ENCODE results near the gene CNTNAP2. TPM values are rescaled to one million over a fixed set of nuclear protein-coding genes. Genes with fewer than 3 reads are reported as not detected.

Gene CNTNAP2
- total and polyA plus RNA-seq, 4 donors = 0.14 to 2.3 (median 1.1) TPM

DNA sequence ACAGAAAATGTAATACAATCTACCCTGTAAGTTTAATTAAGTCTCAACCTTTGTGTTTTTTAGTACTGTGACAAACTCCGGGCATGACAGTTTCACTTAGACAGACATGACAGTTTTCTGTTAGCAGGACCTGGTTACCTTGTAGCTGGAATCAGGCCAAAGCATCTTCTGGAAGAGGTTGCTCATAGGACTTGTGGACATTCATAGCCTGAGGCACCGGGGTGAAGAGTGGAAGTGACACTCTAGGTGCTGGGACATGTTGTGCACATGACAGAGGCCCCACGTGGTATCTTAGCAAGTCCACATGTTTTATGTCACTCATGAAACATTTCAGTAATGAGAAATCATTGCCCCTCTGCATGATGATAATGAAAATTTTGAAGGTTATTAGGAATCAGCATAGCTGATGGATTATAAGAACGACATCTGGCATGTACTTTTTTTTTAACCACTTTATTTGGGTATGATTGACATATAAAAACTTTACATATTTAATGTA, 441.4 kb downstream of the CNTNAP2 start (continued):
- TF ChIP-seq, protein P1, sequence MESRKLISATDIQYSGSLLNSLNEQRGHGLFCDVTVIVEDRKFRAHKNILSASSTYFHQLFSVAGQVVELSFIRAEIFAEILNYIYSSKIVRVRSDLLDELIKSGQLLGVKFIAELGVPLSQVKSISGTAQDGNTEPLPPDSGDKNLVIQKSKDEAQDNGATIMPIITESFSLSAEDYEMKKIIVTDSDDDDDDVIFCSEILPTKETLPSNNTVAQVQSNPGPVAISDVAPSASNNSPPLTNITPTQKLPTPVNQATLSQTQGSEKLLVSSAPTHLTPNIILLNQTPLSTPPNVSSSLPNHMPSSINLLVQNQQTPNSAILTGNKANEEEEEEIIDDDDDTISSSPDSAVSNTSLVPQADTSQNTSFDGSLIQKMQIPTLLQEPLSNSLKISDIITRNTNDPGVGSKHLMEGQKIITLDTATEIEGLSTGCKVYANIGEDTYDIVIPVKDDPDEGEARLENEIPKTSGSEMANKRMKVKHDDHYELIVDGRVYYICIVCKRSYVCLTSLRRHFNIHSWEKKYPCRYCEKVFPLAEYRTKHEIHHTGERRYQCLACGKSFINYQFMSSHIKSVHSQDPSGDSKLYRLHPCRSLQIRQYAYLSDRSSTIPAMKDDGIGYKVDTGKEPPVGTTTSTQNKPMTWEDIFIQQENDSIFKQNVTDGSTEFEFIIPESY (IDR thresholded peaks at IDR 0.05) = no peak
- TF ChIP-seq HNF4A (conservative IDR thresholded peaks at IDR 0.05) = no peak
- no peak for TF ChIP-seq GABPA (IDR thresholded peaks at IDR 0.05 in 1 of 2, conservative IDR thresholded peaks at IDR 0.05 in 1 of 2)

DNA sequence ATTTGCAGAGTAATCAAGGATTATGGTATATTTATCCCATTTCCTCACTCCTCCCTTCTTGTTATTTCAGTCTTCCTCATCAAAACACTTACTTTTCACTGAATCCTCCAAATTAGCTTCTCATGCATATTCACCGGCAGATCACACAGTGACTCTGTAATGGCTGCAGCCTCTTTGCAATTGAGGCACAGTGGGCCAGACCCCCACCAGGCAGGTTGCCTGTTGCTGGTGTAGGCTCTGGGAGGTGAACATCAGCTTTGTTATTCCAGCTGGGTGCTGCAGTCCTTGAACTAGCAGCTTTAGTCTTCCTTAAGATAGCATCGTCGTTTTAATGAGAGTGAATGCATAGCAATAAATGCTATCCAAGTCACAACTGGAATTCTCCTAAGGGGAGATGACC, 449.3 kb downstream of the CNTNAP2 start:
- no peaks in the 10 kb centered on the region for H3K9me3 ChIP-seq (ENCODE audit: control insufficient read depth in 4 of 4, low read length in 3 of 4)
- H3K27ac ChIP-seq (ENCODE audit: low read depth in 1 of 2, low read length in 2 of 2) = no peak overlapping the region
- no peak overlapping the region for H3K9ac ChIP-seq (ENCODE audit: low read depth in 1 of 2, low read length in 2 of 2)
- no peak for DNase-seq (ENCODE audit: low spot score)
- no peak overlapping the region for H3K4me3 ChIP-seq (ENCODE audit: low read depth in 1 of 3, low read length in 3 of 3)
- 79% methylated on average over 3 of the region's 3 CpGs for WGBS
- no peaks in the 10 kb centered on the region for H3K27me3 ChIP-seq (ENCODE audit: control insufficient read depth in 4 of 4, insufficient read depth in 4 of 4, low read length in 3 of 4)
- no peaks in the 10 kb centered on the region for H3K36me3 ChIP-seq (ENCODE audit: control insufficient read depth in 4 of 4, insufficient read depth in 3 of 4, low read depth in 1 of 4, low read length in 3 of 4)
- no peaks in the 10 kb centered on the region for H3K4me1 ChIP-seq (ENCODE audit: control insufficient read depth in 4 of 4, insufficient read depth in 4 of 4, low read length in 3 of 4)
- TF ChIP-seq RXRA (IDR thresholded peaks at IDR 0.05) (no peak), FOXA2 (IDR thresholded peaks at IDR 0.05) (no peak), TAF1 (conservative IDR thresholded peaks at IDR 0.05) (no peak), HNF4A (conservative IDR thresholded peaks at IDR 0.05) (no peak), GABPA (IDR thresholded peaks at IDR 0.05 in 1 of 2, conservative IDR thresholded peaks at IDR 0.05 in 1 of 2) (no peak)
- TF ChIP-seq, protein P2, sequence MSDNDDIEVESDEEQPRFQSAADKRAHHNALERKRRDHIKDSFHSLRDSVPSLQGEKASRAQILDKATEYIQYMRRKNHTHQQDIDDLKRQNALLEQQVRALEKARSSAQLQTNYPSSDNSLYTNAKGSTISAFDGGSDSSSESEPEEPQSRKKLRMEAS (IDR thresholded peaks at IDR 0.05) = no peak

DNA sequence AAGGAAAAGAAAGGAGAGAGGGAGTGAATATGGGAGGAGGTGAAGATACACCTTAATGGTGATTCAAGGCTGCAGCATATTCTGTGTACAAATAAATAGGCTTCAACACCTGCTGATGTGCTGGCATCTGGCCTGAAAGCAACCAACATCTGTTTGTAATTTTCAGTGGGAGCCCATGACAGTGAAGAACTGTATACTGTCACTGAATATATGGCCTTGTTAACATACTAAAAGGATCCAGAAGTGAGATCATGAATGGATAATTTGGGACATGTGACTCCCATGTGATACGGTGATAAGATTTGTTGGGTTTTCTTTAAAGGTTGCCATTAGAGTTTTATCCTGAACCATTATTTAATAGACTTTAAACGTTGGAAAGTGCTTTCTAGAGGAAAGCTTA, 459.3 kb downstream of the CNTNAP2 start:
- DNase-seq (ENCODE audit: low spot score) = no peak
- Histone ChIP-seq H3K27ac (ENCODE audit: low read depth in 1 of 2, low read length in 2 of 2) (no peak overlapping the region), H3K4me3 (ENCODE audit: low read depth in 1 of 3, low read length in 3 of 3) (no peak overlapping the region), H3K27me3 (ENCODE audit: control insufficient read depth in 4 of 4, insufficient read depth in 4 of 4, low read length in 3 of 4) (no peaks in the 10 kb centered on the region), H3K9ac (ENCODE audit: low read depth in 1 of 2, low read length in 2 of 2) (no peak overlapping the region), H3K36me3 (ENCODE audit: control insufficient read depth in 4 of 4, insufficient read depth in 3 of 4, low read depth in 1 of 4, low read length in 3 of 4) (no peaks in the 10 kb centered on the region), H3K9me3 (ENCODE audit: control insufficient read depth in 4 of 4, low read length in 3 of 4) (no peaks in the 10 kb centered on the region), H3K4me1 (ENCODE audit: control insufficient read depth in 4 of 4, insufficient read depth in 4 of 4, low read length in 3 of 4) (no peaks in the 10 kb centered on the region)
- TF ChIP-seq, protein P3, sequence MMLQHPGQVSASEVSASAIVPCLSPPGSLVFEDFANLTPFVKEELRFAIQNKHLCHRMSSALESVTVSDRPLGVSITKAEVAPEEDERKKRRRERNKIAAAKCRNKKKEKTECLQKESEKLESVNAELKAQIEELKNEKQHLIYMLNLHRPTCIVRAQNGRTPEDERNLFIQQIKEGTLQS (IDR thresholded peaks at IDR 0.05) = no peak
- TF ChIP-seq YY1 (IDR thresholded peaks at IDR 0.05) (no peak), JUND (IDR thresholded peaks at IDR 0.05) (no peak), TAF1 (conservative IDR thresholded peaks at IDR 0.05) (no peak), HNF4A (conservative IDR thresholded peaks at IDR 0.05) (no peak), NR2F2 (IDR thresholded peaks at IDR 0.05) (no peak), RXRA (IDR thresholded peaks at IDR 0.05) (no peak), FOXA1 (IDR thresholded peaks at IDR 0.05) (no peak), EGR1 (IDR thresholded peaks at IDR 0.05; ENCODE audit: low read depth in 2 of 2) (no peak), RAD21 (IDR thresholded peaks at IDR 0.05) (no peak), FOXA2 (IDR thresholded peaks at IDR 0.05) (no peak), GABPA (IDR thresholded peaks at IDR 0.05 in 1 of 2, conservative IDR thresholded peaks at IDR 0.05 in 1 of 2) (no peak), SP1 (IDR thresholded peaks at IDR 0.05) (no peak)
- TF ChIP-seq, protein P4, sequence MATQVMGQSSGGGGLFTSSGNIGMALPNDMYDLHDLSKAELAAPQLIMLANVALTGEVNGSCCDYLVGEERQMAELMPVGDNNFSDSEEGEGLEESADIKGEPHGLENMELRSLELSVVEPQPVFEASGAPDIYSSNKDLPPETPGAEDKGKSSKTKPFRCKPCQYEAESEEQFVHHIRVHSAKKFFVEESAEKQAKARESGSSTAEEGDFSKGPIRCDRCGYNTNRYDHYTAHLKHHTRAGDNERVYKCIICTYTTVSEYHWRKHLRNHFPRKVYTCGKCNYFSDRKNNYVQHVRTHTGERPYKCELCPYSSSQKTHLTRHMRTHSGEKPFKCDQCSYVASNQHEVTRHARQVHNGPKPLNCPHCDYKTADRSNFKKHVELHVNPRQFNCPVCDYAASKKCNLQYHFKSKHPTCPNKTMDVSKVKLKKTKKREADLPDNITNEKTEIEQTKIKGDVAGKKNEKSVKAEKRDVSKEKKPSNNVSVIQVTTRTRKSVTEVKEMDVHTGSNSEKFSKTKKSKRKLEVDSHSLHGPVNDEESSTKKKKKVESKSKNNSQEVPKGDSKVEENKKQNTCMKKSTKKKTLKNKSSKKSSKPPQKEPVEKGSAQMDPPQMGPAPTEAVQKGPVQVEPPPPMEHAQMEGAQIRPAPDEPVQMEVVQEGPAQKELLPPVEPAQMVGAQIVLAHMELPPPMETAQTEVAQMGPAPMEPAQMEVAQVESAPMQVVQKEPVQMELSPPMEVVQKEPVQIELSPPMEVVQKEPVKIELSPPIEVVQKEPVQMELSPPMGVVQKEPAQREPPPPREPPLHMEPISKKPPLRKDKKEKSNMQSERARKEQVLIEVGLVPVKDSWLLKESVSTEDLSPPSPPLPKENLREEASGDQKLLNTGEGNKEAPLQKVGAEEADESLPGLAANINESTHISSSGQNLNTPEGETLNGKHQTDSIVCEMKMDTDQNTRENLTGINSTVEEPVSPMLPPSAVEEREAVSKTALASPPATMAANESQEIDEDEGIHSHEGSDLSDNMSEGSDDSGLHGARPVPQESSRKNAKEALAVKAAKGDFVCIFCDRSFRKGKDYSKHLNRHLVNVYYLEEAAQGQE (IDR thresholded peaks at IDR 0.05) = no peak
- TF ChIP-seq, protein P1 (IDR thresholded peaks at IDR 0.05) = no peak
- TF ChIP-seq, protein P5, sequence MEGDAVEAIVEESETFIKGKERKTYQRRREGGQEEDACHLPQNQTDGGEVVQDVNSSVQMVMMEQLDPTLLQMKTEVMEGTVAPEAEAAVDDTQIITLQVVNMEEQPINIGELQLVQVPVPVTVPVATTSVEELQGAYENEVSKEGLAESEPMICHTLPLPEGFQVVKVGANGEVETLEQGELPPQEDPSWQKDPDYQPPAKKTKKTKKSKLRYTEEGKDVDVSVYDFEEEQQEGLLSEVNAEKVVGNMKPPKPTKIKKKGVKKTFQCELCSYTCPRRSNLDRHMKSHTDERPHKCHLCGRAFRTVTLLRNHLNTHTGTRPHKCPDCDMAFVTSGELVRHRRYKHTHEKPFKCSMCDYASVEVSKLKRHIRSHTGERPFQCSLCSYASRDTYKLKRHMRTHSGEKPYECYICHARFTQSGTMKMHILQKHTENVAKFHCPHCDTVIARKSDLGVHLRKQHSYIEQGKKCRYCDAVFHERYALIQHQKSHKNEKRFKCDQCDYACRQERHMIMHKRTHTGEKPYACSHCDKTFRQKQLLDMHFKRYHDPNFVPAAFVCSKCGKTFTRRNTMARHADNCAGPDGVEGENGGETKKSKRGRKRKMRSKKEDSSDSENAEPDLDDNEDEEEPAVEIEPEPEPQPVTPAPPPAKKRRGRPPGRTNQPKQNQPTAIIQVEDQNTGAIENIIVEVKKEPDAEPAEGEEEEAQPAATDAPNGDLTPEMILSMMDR (IDR thresholded peaks at IDR 0.05; ENCODE audit: low read depth, low read length, missing input control) = no peak
- TF ChIP-seq, protein P2 (IDR thresholded peaks at IDR 0.05) = no peak
- WGBS = 21% methylated on average over 2 of the region's 2 CpGs
